NOMO-1 treated with dmso at 0.1 percent for 144 hours (cell line): ENCODE measurements around the gene DLX1.
"Not testable (repeated sequence)": the region's sequence is repeated elsewhere in the genome, so short reads cannot be mapped to it uniquely, and the experiment has no call there.

Experiments
- DNase-seq: peaks from one replicate; lab custom pipeline; 2025; ENCODE audit not compliant: unreplicated experiment; lab: John Stamatoyannopoulos, UW

DLX1 gene

GRCh38 chr2:172085460-172086159, at the start of gene DLX1:
DLX1 (plus strand) TSS chr2:172085507; CDS start chr2:172085678, 171 bp downstream.
- no peak for DNase-seq

GRCh38 chr2:172038121-172038520, 47.2 kb upstream of the DLX1 start:
- no peak for DNase-seq

GRCh38 chr2:172038604-172039003, 46.7 kb upstream of the DLX1 start:
- DNase-seq: no peak

- DNase-seq: no peak
Observed at GRCh38 chr2:172039011-172039704, 46.1 kb upstream of the DLX1 start.

GRCh38 chr2:172040311-172040710, 45.0 kb upstream of the DLX1 start:
- DNase-seq: no peak

GRCh38 chr2:172046080-172046678, 39.1 kb upstream of the DLX1 start:
- no peak for DNase-seq

GRCh38 chr2:172046866-172047565, 38.3 kb upstream of the DLX1 start:
- DNase-seq: no peak

- DNase-seq: no peak
Observed at GRCh38 chr2:172047566-172048507, 37.5 kb upstream of the DLX1 start.

- no peak for DNase-seq
Observed at GRCh38 chr2:172048508-172049503, 36.5 kb upstream of the DLX1 start.

GRCh38 chr2:172049567-172050120, 35.7 kb upstream of the DLX1 start:
- no peak for DNase-seq

GRCh38 chr2:172050479-172051125, 34.7 kb upstream of the DLX1 start:
- DNase-seq: no peak

- DNase-seq: no peak
Observed at GRCh38 chr2:172052000-172052983, 33.0 kb upstream of the DLX1 start.

GRCh38 chr2:172053486-172053885, 31.8 kb upstream of the DLX1 start:
- no peak for DNase-seq

GRCh38 chr2:172056293-172056692, 29.0 kb upstream of the DLX1 start:
- DNase-seq: no peak

GRCh38 chr2:172058660-172059059, 26.6 kb upstream of the DLX1 start:
- DNase-seq: no peak

GRCh38 chr2:172060118-172060517, 25.2 kb upstream of the DLX1 start:
- DNase-seq: not testable (repeated sequence)

GRCh38 chr2:172062402-172063004, 22.8 kb upstream of the DLX1 start:
- no peak for DNase-seq
